CD14-positive monocyte (primary cell): ENCODE results near the gene WSB2. TPM values are rescaled to one million over a fixed set of nuclear protein-coding genes. Genes with fewer than 3 reads are reported as not detected.

ENCODE experiments used
- DNase-seq, 3 donors: peaks; one replicate each; pipeline ENCODE4 v3.0.0-alpha.2; 2011 to 2022
- H2AFZ ChIP-seq: 2 replicates; pipeline ENCODE4 v1.6.0; 2012; ENCODE audit warnings: mild to moderate bottlenecking, low read depth, low read length, inconsistent platforms; ENCODE audit not compliant: insufficient read depth, poor library complexity, severe bottlenecking
- H3K27ac ChIP-seq, 2 donors: 1 replicate in 1 of 2; 2 replicates in 1 of 2; pipeline ENCODE4 v1.5.1; 2012 to 2013; ENCODE audit warnings: low read length in 2 of 2, control low read depth in 1 of 2, inconsistent platforms in 1 of 2, low read depth in 1 of 2, mild to moderate bottlenecking in 1 of 2
- H3K27me3 ChIP-seq, 2 donors: one replicate each; pipeline versions ENCODE4 v1.6.0 to v1.6.1; 2011 to 2013; ENCODE audit warnings: low read length in 2 of 2; ENCODE audit not compliant: control insufficient read depth in 2 of 2, insufficient read depth in 2 of 2
- H3K36me3 ChIP-seq, 2 donors: replicated peaks in 1 of 2; 1 replicate in 1 of 2; 2 replicates in 1 of 2; pipeline versions ENCODE4 v1.5.1 to v1.6.1; 2012 to 2013; ENCODE audit warnings: low read length in 2 of 2, control low read depth in 1 of 2, inconsistent platforms in 1 of 2, mild to moderate bottlenecking in 1 of 2; ENCODE audit not compliant: insufficient read depth in 2 of 2, control insufficient read depth in 1 of 2
- H3K4me1 ChIP-seq, 2 donors: 1 replicate in 1 of 2; 2 replicates in 1 of 2; pipeline versions ENCODE4 v1.5.1 to v1.6.1; 2012 to 2013; ENCODE audit warnings: low read length in 2 of 2, control low read depth in 1 of 2, inconsistent platforms in 1 of 2, mild to moderate bottlenecking in 1 of 2, moderate library complexity in 1 of 2; ENCODE audit not compliant: insufficient read depth in 2 of 2, control insufficient read depth in 1 of 2
- H3K4me2 ChIP-seq: replicated peaks from 2 replicates; pipeline ENCODE3; 2012; ENCODE audit warnings: low read length, moderate library complexity, mild to moderate bottlenecking; ENCODE audit not compliant: poor library complexity, severe bottlenecking; ENCODE audit errors: extremely low read depth
- H3K4me3 ChIP-seq, 3 experiments: fragments of 200-600 bp in 1 of 3; sonication (generic) in 1 of 3; replicated peaks in 1 of 3; 1 replicate in 2 of 3; 2 replicates in 1 of 3; pipeline ENCODE4 v1.5.1; 2011 to 2013; ENCODE audit warnings: low read length in 3 of 3, mild to moderate bottlenecking in 3 of 3, control low read depth in 2 of 3, low read depth in 2 of 3, inconsistent platforms in 1 of 3, moderate library complexity in 1 of 3
- H3K79me2 ChIP-seq: 2 replicates; pipeline ENCODE4 v1.6.0; 2012; ENCODE audit warnings: mild to moderate bottlenecking, control low read depth, inconsistent platforms, low read length, moderate library complexity; ENCODE audit not compliant: insufficient read depth
- H3K9ac ChIP-seq: 2 replicates; pipeline ENCODE4 v1.6.0; 2017; ENCODE audit warnings: low read length, mild to moderate bottlenecking; ENCODE audit not compliant: insufficient read depth, poor library complexity, severe bottlenecking
- H3K9me3 ChIP-seq, 2 donors: replicated peaks in 1 of 2; 1 replicate in 1 of 2; 2 replicates in 1 of 2; pipeline versions ENCODE4 v1.5.1 to v1.6.1; 2012 to 2013; ENCODE audit warnings: low read length in 2 of 2, control low read depth in 1 of 2; ENCODE audit not compliant: control insufficient read depth in 1 of 2, insufficient read depth in 1 of 2
- H4K20me1 ChIP-seq: 2 replicates; pipeline ENCODE4 v1.6.0; 2012; ENCODE audit warnings: mild to moderate bottlenecking, low read length, control low read depth, moderate library complexity; ENCODE audit not compliant: insufficient read depth
- H3K27ac Mint-ChIP-seq, 7 donors: one replicate each; pipeline ENCODE4 v1.8.0; 2020; ENCODE audit warnings: mild to moderate bottlenecking in 7 of 7, mixed read lengths in 7 of 7, moderate library complexity in 6 of 7, inconsistent platforms in 2 of 7
- H3K27me3 Mint-ChIP-seq, 3 donors: one replicate each; pipeline ENCODE4 v1.8.0; 2021 to 2022; ENCODE audit warnings: low read depth in 3 of 3, mild to moderate bottlenecking in 3 of 3, mixed read lengths in 3 of 3, moderate library complexity in 3 of 3, inconsistent platforms in 1 of 3
- H3K36me3 Mint-ChIP-seq, 2 donors: one replicate each; pipeline ENCODE4 v1.8.0; 2020; ENCODE audit warnings: mixed read lengths in 2 of 2, inconsistent platforms in 1 of 2, mild to moderate bottlenecking in 1 of 2
- H3K4me1 Mint-ChIP-seq: one replicate; pipeline ENCODE4 v1.8.0; 2020; ENCODE audit warnings: mild to moderate bottlenecking, mixed read lengths
- H3K4me3 Mint-ChIP-seq, 2 donors: one replicate each; pipeline ENCODE4 v1.8.0; 2020; ENCODE audit warnings: mild to moderate bottlenecking in 2 of 2, mixed read lengths in 2 of 2, moderate library complexity in 1 of 2
- H3K9me3 Mint-ChIP-seq, 7 donors: one replicate each; pipeline ENCODE4 v1.8.0; 2020 to 2022; ENCODE audit warnings: mixed read lengths in 7 of 7, mild to moderate bottlenecking in 6 of 7, moderate library complexity in 6 of 7, inconsistent platforms in 2 of 7
- CTCF ChIP-seq: fragments of 200-600 bp; IDR thresholded peaks from one replicate; pipeline ENCODE4 v1.8.0; 2022; ENCODE audit warnings: antibody characterized with exemption, mild to moderate bottlenecking
- WGBS: methylation state at CpG from one replicate; pipeline ENCODE4 v1.1.5; 2013; ENCODE audit warnings: missing lambda C conversion rate; ENCODE audit not compliant: insufficient coverage; 5-methylcytosine and 5-hydroxymethylcytosine counted together
- intact Hi-C, 2 donors: fragments of 100-400 bp; cut with micrococcal nuclease; formaldehyde crosslinking; loops; one replicate each; pipeline versions ENCODE4 v1.15.0 to v1.15.1; 2023
- polyA plus RNA-seq, 3 donors: library from polyadenylated mRNA; depleted of rRNA in 1 of 3; unstranded in 2 of 3; stranded (reverse) in 1 of 3; fragments of 300-500 nt in 2 of 3; fragments of >200 nt in 1 of 3; fragmentation: Illumina TruSeq in 2 of 3; gene quantifications; 1 replicate in 2 of 3; 2 replicates in 1 of 3; pipeline ENCODE4 v1.2.3, GENCODE V29; 2012 to 2021

WSB2 gene
- polyA plus RNA-seq, 3 donors: 25.4 to 36.3 (median 25.8) TPM

GRCh38 chr12:118098401-118098800 lies 37.4 kb upstream of the WSB2 start:
- H3K4me3 Mint-ChIP-seq: no peak overlapping the region
- Histone ChIP-seq H3K4me1 (peaks cover 6 to 7% of the 10 kb centered on the region in 2 donors), H3K79me2 (no peaks in the 10 kb centered on the region), H3K9ac (no peak overlapping the region), H3K4me3 (no peak overlapping the region), H3K4me2 (no peak overlapping the region), H4K20me1 (no peaks in the 10 kb centered on the region), H3K9me3 (no peaks in the 10 kb centered on the region), H3K27ac (no peak overlapping the region), H2AFZ (no peak overlapping the region), H3K36me3 (no peaks in the 10 kb centered on the region), H3K27me3 (peaks cover 0 to 4% of the 10 kb centered on the region in 2 donors)
- no CpG with 5 or more reads among the region's 3 CpGs for WGBS
- intact Hi-C loops: no loop called here
- H3K27ac Mint-ChIP-seq: peak overlapping the region in 1 of 7 donors; percentile 41
- TF ChIP-seq CTCF: no peak
- no peaks in the 10 kb centered on the region for H3K9me3 Mint-ChIP-seq
- DNase-seq: no peak
- H3K4me1 Mint-ChIP-seq: peaks cover 7% of the 10 kb centered on the region
- H3K36me3 Mint-ChIP-seq: peaks cover 2 to 4% of the 10 kb centered on the region in 2 donors
- H3K27me3 Mint-ChIP-seq: peaks cover 3 to 7% (median 7%) of the 10 kb centered on the region in 3 donors

- Histone ChIP-seq H3K27ac (no peak overlapping the region), H2AFZ (no peak overlapping the region), H3K4me3 (no peak overlapping the region), H3K9me3 (no peaks in the 10 kb centered on the region), H3K9ac (no peak overlapping the region), H3K79me2 (no peaks in the 10 kb centered on the region), H3K36me3 (no peaks in the 10 kb centered on the region), H4K20me1 (no peaks in the 10 kb centered on the region), H3K4me2 (no peak overlapping the region), H3K27me3 (no peaks in the 10 kb centered on the region), H3K4me1 (no peaks in the 10 kb centered on the region)
- WGBS: 100% methylated on average over 1 of the region's 3 CpGs
- Mint-ChIP-seq H3K4me3 (no peak overlapping the region), H3K27ac (no peak overlapping the region), H3K27me3 (peaks cover 0 to 3% (median 0%) of the 10 kb centered on the region in 3 donors), H3K9me3 (no peaks in the 10 kb centered on the region), H3K36me3 (peaks cover 7 to 11% of the 10 kb centered on the region in 2 donors), H3K4me1 (no peaks in the 10 kb centered on the region)
- no peak for TF ChIP-seq CTCF
- no peak for DNase-seq
- intact Hi-C loops: no loop called here
These were observed 33.1 kb upstream of the WSB2 start for GRCh38 chr12:118094039-118094438.
